GM19438 (cell line): ENCODE measurements around the gene PIF1.

Experiments used
- ATAC-seq: cut with Tn5 transposase; IDR thresholded peaks from one replicate; pipeline ENCODE4 v1.9.1; 2021; ENCODE audit warnings: low read depth; ENCODE audit not compliant: unreplicated experiment

Gene PIF1

GRCh38 chr15:64825431-64826294 lies at the start of gene PIF1:
PIF1 (minus strand) TSS chr15:64825647; CDS start chr15:64824335, 1,312 bp downstream.
- ATAC-seq = peak; percentile 78

DNA sequence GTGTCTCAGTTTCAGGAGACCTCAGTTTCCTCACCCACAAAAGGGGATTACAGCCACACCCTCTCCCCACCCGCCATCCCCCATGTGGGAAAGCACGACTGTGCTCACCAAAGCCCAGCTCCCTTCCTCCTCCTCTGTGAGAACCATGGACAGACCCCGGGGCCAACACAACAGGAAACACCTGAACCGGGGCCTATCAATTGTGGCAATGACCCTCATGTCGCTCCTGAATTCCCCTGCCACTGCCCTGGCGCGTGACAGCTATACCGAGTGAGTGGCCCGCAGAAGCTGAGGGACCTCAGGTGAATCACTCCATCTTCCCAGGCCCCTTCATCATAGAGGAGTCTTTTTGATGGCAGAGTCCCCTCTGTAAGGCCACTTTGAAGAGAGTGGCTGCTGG lies 44.9 kb upstream of the PIF1 start:
- no peak for ATAC-seq

DNA sequence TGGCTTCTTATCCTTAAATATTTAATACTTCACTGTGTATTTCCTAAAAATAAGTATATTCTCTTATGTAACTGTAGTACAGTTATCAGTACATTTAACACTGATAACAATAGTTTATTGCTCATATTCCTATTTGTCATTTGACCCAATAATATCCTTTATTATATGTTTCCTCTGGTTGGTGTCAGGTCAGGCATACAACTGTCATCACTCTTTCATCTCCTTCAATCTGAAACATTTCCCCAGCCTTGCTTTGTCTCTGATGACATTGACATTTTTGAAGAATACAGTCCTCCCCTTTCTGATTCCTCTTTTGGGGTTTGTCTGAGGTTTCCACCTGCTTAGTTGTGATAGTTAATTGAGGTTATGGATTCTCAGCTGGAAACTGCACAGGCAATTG lies 44.1 kb upstream of the PIF1 start:
- no peak for ATAC-seq

GRCh38 chr15:64865998-64866520 lies 40.6 kb upstream of the PIF1 start:
- ATAC-seq = no peak

DNA sequence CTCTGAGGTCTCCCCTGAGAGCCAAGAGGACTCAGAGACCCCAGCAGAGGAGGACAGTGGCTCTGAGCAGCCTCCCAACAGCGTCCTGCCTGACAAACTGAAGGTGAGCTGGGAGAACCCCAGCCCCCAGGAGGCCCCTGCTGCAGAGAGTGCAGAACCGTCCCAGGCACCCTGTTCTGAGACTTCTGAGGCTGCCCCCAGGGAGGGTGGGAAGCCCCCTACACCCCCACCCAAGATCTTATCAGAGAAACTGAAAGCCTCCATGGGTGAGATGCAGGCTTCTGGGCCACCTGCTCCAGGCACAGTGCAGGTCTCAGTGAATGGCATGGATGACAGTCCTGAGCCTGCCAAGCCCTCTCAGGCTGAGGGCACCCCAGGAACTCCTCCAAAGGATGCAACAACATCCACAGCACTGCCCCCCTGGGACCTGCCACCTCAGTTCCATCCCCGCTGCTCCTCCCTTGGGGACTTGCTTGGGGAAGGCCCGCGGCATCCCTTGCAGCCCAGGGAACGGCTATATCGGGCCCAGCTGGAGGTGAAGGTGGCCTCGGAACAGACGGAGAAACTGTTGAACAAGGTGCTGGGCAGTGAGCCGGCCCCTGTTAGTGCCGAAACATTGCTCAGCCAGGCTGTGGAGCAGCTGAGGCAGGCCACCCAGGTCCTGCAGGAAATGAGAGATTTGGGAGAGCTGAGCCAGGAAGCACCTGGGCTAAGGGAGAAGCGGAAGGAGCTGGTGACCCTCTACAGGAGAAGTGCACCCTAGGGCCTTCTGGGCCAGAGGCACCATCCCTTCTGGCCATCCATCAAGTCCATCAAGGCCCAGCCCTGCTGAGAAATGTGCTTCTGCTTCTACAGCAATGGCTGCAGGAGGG lies 39.9 kb upstream of the PIF1 start:
- ATAC-seq = no peak

DNA sequence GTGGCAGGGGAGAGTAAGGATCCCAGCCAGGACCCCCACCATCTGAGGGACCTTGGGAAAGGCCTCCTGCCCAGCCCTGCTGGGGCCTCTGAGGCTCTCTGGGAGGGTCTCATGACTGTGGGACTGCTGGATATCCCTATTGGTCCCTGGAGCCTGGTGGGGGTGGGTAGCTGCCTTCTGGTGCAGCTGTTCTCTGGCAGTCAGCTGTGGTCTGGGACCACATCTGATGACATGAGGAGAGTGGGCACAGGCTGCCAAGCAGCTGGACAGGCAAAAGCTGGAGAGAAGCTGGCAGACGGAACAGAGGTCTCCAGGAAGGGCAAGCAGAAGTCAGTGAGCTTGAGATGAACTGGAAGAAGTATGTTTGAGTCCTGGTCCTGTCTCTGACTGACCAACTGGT lies 38.6 kb upstream of the PIF1 start:
- no peak for ATAC-seq

DNA sequence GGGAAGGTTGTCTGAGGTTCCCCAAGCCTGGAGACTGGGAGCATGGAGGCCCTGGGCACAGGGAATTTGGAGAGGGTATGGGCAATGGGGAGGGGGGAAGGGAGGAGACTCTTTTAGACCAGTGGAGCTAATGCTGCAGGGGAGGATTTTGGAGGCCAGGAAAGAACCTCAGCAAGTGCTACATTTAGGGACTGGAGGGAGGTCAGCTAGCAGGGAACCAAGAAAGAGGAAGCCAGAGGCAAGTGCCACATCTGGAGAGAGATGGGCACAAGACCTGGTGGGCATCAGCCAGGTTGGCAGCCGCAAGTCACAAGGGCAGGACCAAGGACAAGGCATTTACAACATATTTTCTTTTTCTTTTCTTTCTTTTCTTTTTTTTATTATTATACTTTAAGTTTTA lies 37.0 kb upstream of the PIF1 start:
- ATAC-seq = no peak

GRCh38 chr15:64861960-64862359 lies 36.5 kb upstream of the PIF1 start:
- no peak for ATAC-seq

DNA sequence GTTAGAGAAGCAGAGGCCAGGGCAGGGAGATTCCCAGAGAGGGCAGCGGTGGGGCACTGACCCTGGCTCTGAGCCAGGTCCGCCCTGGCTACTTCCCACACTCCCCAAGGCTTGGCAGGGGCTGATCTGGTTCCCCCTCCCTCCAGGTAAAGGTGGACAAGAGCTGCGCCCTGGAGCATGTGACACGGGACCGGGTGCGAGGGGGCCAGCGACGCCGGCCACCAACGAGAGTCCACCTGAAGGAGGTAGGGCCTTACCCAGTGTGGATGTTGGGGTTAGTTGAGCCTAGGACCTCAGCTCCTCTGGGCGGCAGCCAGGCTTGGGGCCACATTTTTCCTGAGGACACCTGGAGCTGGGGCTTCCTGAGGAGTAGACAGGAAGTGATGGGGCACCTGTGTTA lies 35.9 kb upstream of the PIF1 start:
- no peak for ATAC-seq

DNA sequence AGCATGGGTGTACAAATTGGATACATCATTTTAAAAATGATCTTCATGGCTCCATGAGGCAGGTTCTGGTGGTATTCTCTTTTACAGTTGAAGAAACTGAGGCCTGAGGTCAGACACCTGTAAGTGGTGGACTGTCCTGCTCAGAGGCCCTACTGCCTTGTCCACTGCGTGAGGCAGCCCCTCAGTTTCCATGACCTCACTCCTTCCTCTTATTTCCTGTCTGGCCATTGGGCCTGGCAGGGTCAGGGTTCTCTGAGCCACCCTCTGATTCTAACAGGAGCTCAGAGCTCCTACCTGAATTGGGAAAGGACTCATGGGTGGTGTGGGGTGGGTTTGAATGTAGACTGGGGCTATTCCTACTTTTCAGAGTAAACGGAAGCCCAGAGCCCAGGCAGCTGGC lies 33.8 kb upstream of the PIF1 start:
- no peak for ATAC-seq

GRCh38 chr15:64858021-64858575 lies 32.7 kb upstream of the PIF1 start:
- ATAC-seq = no peak

GRCh38 chr15:64857421-64857820 lies 32.0 kb upstream of the PIF1 start:
- ATAC-seq = no peak

GRCh38 chr15:64856429-64857145 lies 31.1 kb upstream of the PIF1 start:
- no peak for ATAC-seq

DNA sequence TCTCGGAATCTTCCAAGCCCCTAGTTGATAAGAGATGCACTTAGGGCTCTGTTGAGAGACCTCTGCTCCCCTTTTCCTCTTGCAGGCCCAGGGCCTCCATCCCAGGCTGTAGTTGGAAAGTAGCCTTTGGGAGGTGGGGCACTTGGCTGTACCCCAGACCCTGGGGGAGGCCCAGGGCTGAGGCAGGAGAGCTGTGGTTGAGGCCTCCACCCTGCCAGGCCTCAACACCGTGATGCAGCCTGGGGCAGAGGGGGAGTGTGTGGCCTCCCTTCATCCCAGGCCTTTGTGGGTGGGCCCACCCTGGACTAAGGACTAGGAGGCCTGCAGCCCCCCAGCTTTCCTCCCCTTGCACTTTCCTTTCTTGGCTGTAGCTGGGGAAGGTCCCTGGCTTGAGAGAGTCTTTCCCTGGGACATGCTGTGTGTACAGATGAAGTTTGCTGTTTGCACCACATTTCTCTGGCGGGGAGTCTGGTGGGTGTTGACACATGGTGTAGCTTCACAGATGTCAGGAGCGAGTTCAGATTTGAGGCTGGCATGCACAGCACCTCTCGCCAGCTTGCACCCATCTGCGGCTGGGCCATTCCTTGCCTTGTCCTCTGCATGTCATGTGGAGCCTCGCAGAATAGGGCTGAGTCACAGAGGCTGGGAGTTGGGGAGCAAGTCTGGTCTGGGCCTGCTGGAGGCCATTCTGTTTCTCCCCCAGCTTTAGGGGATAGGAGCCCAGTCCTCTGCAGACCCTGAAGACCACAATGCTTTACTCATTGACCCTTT lies 29.9 kb upstream of the PIF1 start:
- ATAC-seq = no peak

DNA sequence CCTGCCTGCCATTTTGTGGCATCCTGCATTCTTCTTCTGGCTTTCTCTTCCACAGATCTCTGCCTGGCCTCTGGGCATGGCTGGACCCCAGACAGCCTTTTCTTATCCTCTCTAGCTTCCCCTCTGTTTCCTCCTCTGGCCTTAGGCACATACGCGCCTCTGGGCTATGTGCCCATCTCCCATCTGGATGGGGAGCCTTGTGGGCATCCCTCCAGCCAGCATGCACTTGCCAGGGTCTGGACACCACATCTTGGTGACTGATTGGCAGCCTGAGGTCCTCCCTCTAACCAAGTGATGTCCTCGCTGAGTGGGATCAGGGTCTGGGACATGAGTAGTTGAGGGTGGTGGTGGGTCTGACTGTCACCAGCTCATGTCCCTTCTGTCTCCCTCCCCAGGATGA lies 29.1 kb upstream of the PIF1 start:
- ATAC-seq = no peak

- ATAC-seq = no peak
Observed at GRCh38 chr15:64854041-64854440, 28.6 kb upstream of the PIF1 start.

- no peak for ATAC-seq
Observed at GRCh38 chr15:64851503-64851840, 26.0 kb upstream of the PIF1 start.

GRCh38 chr15:64850778-64851502 lies 25.5 kb upstream of the PIF1 start:
- ATAC-seq = no peak
